D721Med (cell line): ENCODE measurements around the gene PMM1.

Experiments used
- DNase-seq: peaks from one replicate; pipeline ENCODE4 v3.0.0; 2011; ENCODE audit warnings: low spot score; ENCODE audit not compliant: insufficient read length
- FAIRE-seq: peaks from 2 replicates; lab custom pipeline; 2011; peaks lifted over from hg19 to GRCh38; lab: Jason Lieb, UNC
- CTCF ChIP-seq: IDR thresholded peaks from 2 replicates; pipeline ENCODE4 v1.5.1; 2012; ENCODE audit warnings: mild to moderate bottlenecking, control low read depth; ENCODE audit not compliant: insufficient read depth; ENCODE audit errors: missing control alignments

Gene PMM1

GRCh38 chr22:41528938-41529561 is 60.6 kb downstream of the PMM1 start:
- no peak for DNase-seq
- TF ChIP-seq CTCF = no peak
- no peak for FAIRE-seq

- no peak for TF ChIP-seq CTCF
- no peak for DNase-seq
- no peak for FAIRE-seq
Observed at GRCh38 chr22:41528132-41528766, 61.4 kb downstream of the PMM1 start.
